Activated CD8-positive, alpha-beta memory T cell treated with anti-CD3 and anti-CD28 coated beads, Interleukin-2, amount 50 U/mL, for 48 hours (primary cell): Measurements from ENCODE around the gene SIGLEC7.

Experiments
- DNase-seq: peaks from one replicate; pipeline ENCODE4 v3.0.0-alpha.2; 2020

The SIGLEC7 gene

GRCh38 chr19:51142119-51142518 lies at the start of gene SIGLEC7:
Gene SIGLEC7 (plus strand): TSS chr19:51142301. CDS start chr19:51142370, 69 bp downstream.
- DNase-seq: peak; percentile 46

GRCh38 chr19:51093101-51093500 lies 49.0 kb upstream of the SIGLEC7 start:
- DNase-seq: no peak

GRCh38 chr19:51093510-51094345 lies 48.4 kb upstream of the SIGLEC7 start:
- no peak for DNase-seq

- peak; percentile 84 for DNase-seq
Observed at GRCh38 chr19:51094696-51095279, 47.3 kb upstream of the SIGLEC7 start.

GRCh38 chr19:51096473-51097165 lies 45.5 kb upstream of the SIGLEC7 start:
- no peak for DNase-seq

- peak; percentile 92 for DNase-seq
Observed at GRCh38 chr19:51097166-51097738, 44.8 kb upstream of the SIGLEC7 start.

GRCh38 chr19:51097796-51098195 lies 44.3 kb upstream of the SIGLEC7 start:
- no peak for DNase-seq

- no peak for DNase-seq
Observed at GRCh38 chr19:51098365-51099046, 43.6 kb upstream of the SIGLEC7 start.

GRCh38 chr19:51099047-51099382 lies 43.1 kb upstream of the SIGLEC7 start:
- DNase-seq: no peak

- DNase-seq: no peak
Observed at GRCh38 chr19:51100601-51101000, 41.5 kb upstream of the SIGLEC7 start.

- DNase-seq: no peak
Observed at GRCh38 chr19:51101171-51101865, 40.8 kb upstream of the SIGLEC7 start.

- no peak for DNase-seq
Observed at GRCh38 chr19:51102991-51103390, 39.1 kb upstream of the SIGLEC7 start.

GRCh38 chr19:51103926-51104341 lies 38.2 kb upstream of the SIGLEC7 start:
- no peak for DNase-seq

GRCh38 chr19:51107406-51108065 lies 34.6 kb upstream of the SIGLEC7 start:
- peak; percentile 69 for DNase-seq

- peak; percentile 97 for DNase-seq
Observed at GRCh38 chr19:51108066-51108804, 33.9 kb upstream of the SIGLEC7 start, which contains the start of gene CTU1. Gene CTU1 (minus strand): TSS chr19:51108409. CDS start chr19:51104569, 3,840 bp downstream.

GRCh38 chr19:51108805-51109146 lies 33.3 kb upstream of the SIGLEC7 start:
- no peak for DNase-seq

GRCh38 chr19:51110666-51110971 lies 31.5 kb upstream of the SIGLEC7 start:
- DNase-seq: no peak

- DNase-seq: no peak
Observed at GRCh38 chr19:51111606-51112005, 30.5 kb upstream of the SIGLEC7 start.

GRCh38 chr19:51114087-51114729 lies 27.9 kb upstream of the SIGLEC7 start:
- no peak for DNase-seq

- DNase-seq: no peak
Observed at GRCh38 chr19:51116736-51117286, 25.3 kb upstream of the SIGLEC7 start.
